ENCODE data around the gene C22orf39. TPM values are rescaled to one million over a fixed set of nuclear protein-coding genes. Genes with fewer than 3 reads are reported as not detected.

Gene C22orf39
- total RNA-seq, 1 experiment from 2014 or later, result 19.3 TPM

DNA sequence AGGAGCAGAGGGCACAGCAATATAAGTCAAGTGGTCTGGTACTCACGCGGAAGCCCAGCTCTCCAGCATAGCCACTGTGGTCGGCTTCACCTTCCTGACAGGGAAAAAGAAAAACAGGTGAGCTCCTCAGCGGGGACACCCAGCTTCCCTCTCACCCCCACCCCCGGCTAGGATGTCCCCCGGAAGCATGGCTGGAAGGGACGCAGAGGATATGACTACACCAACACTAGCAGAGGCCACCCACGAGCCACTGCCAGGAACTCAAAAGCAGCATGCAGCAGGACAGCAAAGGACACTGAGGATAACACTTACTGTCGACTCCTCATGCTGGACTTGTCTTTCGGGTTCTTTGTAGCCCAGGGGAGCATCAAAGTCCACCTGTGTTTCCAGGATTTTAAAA, 9.0 kb upstream of the C22orf39 start:
- Histone ChIP-seq H2BK5ac (ENCODE audit: insufficient read length, low read length) (no peak overlapping the region), H3T11ph (ENCODE audit: low read length) (no peak overlapping the region), H3K23me2 (ENCODE audit: insufficient read length, low read depth, low read length, poor library complexity, severe bottlenecking) (no peaks in the 10 kb centered on the region), H3K9me3 (ENCODE audit: control insufficient read depth, low read depth, low read length) (no peaks in the 10 kb centered on the region), H2AFZ (ENCODE audit: low read length) (no peak overlapping the region), H3K27me3 (ENCODE audit: insufficient read depth, low read length) (no peaks in the 10 kb centered on the region), H4K5ac (ENCODE audit: insufficient read length, low read depth, low read length) (no peak overlapping the region), H2BK12ac (ENCODE audit: insufficient read length, low read depth, low read length) (no peak overlapping the region), H3K18ac (ENCODE audit: insufficient read length, low read depth, low read length) (no peak overlapping the region), H2AK5ac (ENCODE audit: insufficient read length, low read length) (no peak overlapping the region), H3K9ac (ENCODE audit: extremely low read depth, insufficient read length, low read length) (no peak overlapping the region), H3K4me2 (ENCODE audit: insufficient read depth, insufficient read length, low read length) (no peak overlapping the region), H4K20me1 (ENCODE audit: control insufficient read depth, insufficient read depth, insufficient read length) (no peaks in the 10 kb centered on the region), H3K23ac (ENCODE audit: insufficient read length, low read depth, low read length) (no peak overlapping the region), H2BK120ac (ENCODE audit: low read depth, low read length, poor library complexity, severe bottlenecking) (no peak overlapping the region), H3K14ac (ENCODE audit: insufficient read depth, low read length) (no peak overlapping the region), H3K79me1 (ENCODE audit: insufficient read depth, low read depth, low read length, poor library complexity, severe bottlenecking) (no peaks in the 10 kb centered on the region), H2BK15ac (ENCODE audit: low read depth, low read length) (no peak overlapping the region), H4K91ac (ENCODE audit: insufficient read length, low read depth, low read length) (no peak overlapping the region), H3K79me2 (ENCODE audit: insufficient read depth, low read length) (no peaks in the 10 kb centered on the region), H3K27ac (ENCODE audit: insufficient read length, low read depth, low read length) (no peak overlapping the region), H3K4me1 (ENCODE audit: insufficient read depth, low read length) (no peaks in the 10 kb centered on the region), H3K4ac (ENCODE audit: low read depth, low read length) (no peak overlapping the region), H2BK20ac (ENCODE audit: low read depth, low read length, poor library complexity, severe bottlenecking) (no peak overlapping the region), H4K8ac (replicated peaks; ENCODE audit: insufficient read length, low read depth, low read length) (no peak overlapping the region), H3K56ac (ENCODE audit: insufficient read length, low read depth, low read length) (no peak overlapping the region)
- H3K4me1 Mint-ChIP-seq, result peaks cover 2 to 12% of the 10 kb centered on the region in 2 experiments; a peak in 2 of 4 replicates
- peaks cover 35 to 85% (median 50%) of the 10 kb centered on the region in 3 experiments for H3K36me3 Mint-ChIP-seq (ENCODE audit: insufficient read depth in 1 of 3, low read depth in 3 of 3)
- no peaks in the 10 kb centered on the region for H3K27me3 Mint-ChIP-seq (ENCODE audit: low read depth)
- no peak overlapping the region for H3K4me3 Mint-ChIP-seq
- TF ChIP-seq, protein P1, sequence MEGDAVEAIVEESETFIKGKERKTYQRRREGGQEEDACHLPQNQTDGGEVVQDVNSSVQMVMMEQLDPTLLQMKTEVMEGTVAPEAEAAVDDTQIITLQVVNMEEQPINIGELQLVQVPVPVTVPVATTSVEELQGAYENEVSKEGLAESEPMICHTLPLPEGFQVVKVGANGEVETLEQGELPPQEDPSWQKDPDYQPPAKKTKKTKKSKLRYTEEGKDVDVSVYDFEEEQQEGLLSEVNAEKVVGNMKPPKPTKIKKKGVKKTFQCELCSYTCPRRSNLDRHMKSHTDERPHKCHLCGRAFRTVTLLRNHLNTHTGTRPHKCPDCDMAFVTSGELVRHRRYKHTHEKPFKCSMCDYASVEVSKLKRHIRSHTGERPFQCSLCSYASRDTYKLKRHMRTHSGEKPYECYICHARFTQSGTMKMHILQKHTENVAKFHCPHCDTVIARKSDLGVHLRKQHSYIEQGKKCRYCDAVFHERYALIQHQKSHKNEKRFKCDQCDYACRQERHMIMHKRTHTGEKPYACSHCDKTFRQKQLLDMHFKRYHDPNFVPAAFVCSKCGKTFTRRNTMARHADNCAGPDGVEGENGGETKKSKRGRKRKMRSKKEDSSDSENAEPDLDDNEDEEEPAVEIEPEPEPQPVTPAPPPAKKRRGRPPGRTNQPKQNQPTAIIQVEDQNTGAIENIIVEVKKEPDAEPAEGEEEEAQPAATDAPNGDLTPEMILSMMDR (conservative IDR thresholded peaks at IDR 0.05), result no peak
- no CpG with 5 or more reads among the region's 10 CpGs for WGBS (ENCODE audit: extremely low coverage, insufficient read length, low lambda C conversion rate)
- no peak overlapping the region for H3K27ac Mint-ChIP-seq
- H3K9me3 Mint-ChIP-seq, result no peaks in the 10 kb centered on the region
- DNase-seq, result no peak

Data from H9 (cell line).